IPS DF 4.7 (cell line): ENCODE data around the gene PRPF40B.
"Not testable (repeated sequence)": the region's sequence is repeated elsewhere in the genome, so short reads cannot be mapped to it uniquely, and the experiment has no call there.

ENCODE experiments used
- DNase-seq: peaks from one replicate; pipeline ENCODE4 v3.0.0-alpha.2; 2013; ENCODE audit warnings: low spot score; ENCODE audit errors: extremely low read depth

The PRPF40B gene

GRCh38 chr12:49623142-49623904 is at the start of gene PRPF40B:
Gene PRPF40B (plus strand): TSS chr12:49623561. CDS start chr12:49623591, 30 bp downstream.
- DNase-seq: no peak

- DNase-seq: no peak
These were observed 45.6 kb upstream of the PRPF40B start for GRCh38 chr12:49577589-49578315.

GRCh38 chr12:49578471-49579112 is 44.8 kb upstream of the PRPF40B start:
- DNase-seq: no peak

- DNase-seq: peak; percentile 82
These were observed 42.5 kb upstream of the PRPF40B start for GRCh38 chr12:49580572-49581535.

DNA sequence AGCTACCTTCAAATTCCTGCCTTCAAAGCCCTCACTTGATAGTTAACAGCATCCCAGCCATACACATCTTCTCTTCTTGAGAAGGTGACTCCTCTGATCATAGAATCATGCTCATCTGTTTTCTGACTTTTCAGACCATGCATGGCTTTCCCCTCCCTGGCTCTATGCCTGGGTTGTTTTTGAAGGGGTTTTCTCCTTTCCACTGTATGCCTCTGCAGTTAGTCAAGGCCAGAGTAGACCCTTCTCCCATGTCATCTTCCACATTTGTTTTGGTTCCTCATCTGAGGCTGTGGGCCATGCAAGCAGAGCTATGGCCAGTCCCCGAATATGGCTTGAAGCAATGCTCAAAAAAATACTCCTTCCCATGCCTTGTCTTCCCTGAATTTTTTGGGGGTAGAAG is 41.2 kb upstream of the PRPF40B start:
- DNase-seq: no peak

- no peak for DNase-seq
These were observed 40.5 kb upstream of the PRPF40B start for GRCh38 chr12:49582850-49583249.

DNA sequence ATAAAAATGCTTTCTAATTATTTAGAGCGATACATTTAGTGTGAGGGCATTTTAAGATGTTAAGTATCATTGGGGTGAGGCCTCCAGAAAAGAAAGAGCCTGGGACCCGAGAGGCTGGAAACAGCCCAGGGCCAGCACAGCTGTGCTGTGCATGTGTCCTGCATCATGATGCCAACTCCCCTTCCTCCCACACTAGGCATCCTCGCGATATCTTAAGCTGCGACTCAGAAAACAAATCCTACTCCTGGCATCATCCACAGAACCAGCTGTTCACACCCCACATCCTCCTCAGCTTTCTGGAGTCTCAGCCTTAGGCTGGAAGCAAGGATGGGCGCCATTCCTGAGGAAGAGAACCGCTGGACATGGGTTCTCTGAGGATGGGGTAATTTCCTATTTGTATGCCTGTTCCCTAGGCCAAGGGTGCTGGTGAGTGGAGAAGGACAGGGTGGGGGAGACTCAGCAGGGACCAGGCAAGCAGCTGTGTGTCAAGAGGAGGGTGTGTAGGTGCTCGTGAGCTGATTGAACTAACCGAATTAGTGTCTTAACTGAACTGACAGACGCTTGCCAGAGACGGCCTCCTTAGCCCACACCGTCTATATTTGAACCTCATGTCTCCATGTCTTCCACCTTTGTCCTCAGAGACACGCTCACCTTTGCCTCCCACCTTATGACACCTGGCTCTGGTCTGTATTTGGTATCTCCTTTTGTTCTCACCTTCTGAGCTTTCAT is 39.8 kb upstream of the PRPF40B start:
- no peak for DNase-seq

GRCh38 chr12:49584591-49584990 is 38.8 kb upstream of the PRPF40B start:
- no peak for DNase-seq

DNA sequence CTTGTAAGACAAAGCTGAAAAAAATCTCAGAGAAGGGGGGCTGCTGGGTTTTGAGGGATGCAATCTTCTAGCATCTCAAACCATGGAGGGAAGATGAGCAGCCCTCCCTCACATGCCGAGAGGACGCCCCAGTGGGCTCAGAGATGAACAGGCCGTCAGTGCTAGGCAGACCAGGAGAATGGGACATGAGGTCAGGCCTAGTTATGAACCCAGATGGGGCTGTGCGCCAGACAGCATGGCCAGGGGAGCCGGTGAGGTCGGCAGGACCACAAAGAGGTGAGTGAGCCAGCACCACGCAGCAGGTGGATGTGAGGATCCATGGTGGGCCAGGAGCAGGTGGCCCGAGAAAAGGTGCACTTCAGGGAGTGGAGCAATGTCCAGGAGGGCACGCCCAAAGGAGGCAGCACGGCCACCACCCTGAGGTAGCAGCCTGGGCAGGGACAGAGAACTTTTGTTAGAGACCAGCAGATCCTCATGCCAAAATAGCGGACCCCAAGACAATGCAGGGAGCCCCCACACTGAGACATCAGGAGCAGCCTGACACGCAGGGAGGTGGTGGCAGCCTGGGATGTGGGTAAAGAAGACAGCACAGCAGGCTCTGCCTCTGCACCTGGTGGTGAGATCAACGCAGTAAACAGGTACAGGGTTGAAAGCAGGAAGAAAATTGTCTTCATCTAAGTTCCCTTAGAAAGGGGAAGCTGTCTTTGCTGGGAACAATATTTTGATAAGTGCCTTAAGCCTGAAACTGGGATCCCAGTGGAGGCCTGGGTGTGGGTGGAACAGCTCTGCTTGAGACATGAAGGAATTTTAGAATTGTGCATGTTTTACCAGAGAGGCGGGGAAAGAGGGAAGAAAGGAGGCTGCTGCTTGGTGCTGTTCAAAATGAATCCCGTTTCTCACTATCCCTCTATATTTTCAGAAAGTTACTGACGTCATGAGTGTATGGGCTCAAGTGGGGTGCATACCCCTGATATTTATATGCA is 37.6 kb upstream of the PRPF40B start:
- DNase-seq: no peak

GRCh38 chr12:49587174-49587908 is 36.0 kb upstream of the PRPF40B start:
- no peak for DNase-seq

GRCh38 chr12:49588281-49588680 is 35.1 kb upstream of the PRPF40B start:
- no peak for DNase-seq

DNA sequence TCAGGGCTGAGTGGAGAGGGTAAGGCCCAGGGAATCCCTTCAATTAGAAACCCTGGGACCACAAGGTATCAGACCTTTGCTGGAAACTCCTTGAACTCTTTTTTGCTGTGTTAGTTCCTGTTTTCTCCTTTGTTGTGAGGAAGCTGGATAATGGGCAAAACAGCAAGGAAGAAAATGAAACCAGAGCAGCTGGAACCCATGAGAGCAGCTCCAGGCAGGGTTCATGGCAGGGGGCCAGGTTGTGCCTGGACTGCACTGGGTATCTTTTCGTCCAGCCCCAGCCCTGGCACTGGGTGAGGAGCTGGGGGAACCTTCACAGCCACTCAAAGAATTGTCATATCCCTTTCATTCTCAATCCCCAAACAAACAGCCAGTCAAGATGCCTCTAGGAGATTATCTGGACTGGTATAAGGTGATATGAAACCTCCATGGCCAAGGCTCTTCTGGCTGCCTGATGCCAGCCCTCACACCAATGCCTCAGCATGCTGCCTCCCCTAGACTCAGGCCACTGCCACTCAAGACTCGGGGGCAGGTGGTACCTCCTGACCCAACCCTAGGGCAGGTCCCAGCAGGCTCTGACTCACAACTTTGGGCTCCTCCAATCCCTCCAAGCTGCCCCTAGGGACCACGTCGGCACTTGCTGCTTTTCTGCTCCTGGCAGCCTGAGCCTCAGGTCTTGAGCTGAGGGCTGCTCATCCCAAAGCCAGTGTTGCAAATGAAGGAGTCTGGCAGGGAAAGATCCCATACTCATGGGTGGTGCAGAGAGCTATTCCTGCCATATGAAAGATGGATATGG is 34.4 kb upstream of the PRPF40B start:
- no peak for DNase-seq

DNA sequence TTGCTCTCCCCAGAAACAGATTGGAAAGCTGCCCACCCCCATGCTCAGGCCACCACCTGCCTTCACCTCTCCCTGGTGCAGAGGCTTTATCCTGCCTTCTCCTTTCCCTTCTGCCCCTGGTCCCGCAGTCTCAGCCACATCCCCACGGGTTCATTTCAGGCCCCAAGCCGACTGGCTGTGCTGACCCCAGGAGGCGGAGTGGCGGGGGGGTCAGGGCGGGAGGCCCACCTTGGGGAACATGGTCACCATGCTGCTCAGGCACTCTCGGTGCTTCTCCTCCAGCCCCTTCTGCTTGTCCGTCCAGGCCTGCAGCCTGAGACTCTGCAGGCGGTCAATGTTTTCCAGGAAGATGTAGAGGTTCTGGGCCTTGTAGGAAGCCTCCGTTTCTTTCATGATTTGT is 24.8 kb upstream of the PRPF40B start:
- DNase-seq: no peak

GRCh38 chr12:49599961-49600360 is 23.4 kb upstream of the PRPF40B start:
- DNase-seq: no peak

GRCh38 chr12:49603721-49604120 is 19.6 kb upstream of the PRPF40B start:
- no peak for DNase-seq

- no peak for DNase-seq
These were observed 18.5 kb upstream of the PRPF40B start for GRCh38 chr12:49604856-49605255.

GRCh38 chr12:49605539-49605938 is 17.8 kb upstream of the PRPF40B start, which contains the start of gene FAM186B:
Gene FAM186B (minus strand): TSS chr12:49605639. CDS start chr12:49605477, 162 bp downstream.
- DNase-seq: not testable (repeated sequence)
